Uterus (tissue), 4 donors: Measurements from ENCODE around the gene PRKG1. TPM values are rescaled to one million over a fixed set of nuclear protein-coding genes. Genes with fewer than 3 reads are reported as not detected.

Experiments
- DNase-seq, 2 donors: peaks; one replicate each; pipeline ENCODE4 v3.0.0-alpha.2; 2019 to 2020
- H3K27ac ChIP-seq, 2 donors: fragments of 200-600 bp; sonication (generic); 1 replicate in 1 of 2; 2 replicates in 1 of 2; pipeline ENCODE4 v1.5.1; 2016 to 2018
- H3K27me3 ChIP-seq, 2 donors: fragments of 200-600 bp; sonication (generic); one replicate each; pipeline ENCODE4 v1.5.1; 2018 to 2019; ENCODE audit warnings: control low read depth in 1 of 2
- H3K36me3 ChIP-seq, 2 donors: fragments of 200-600 bp; sonication (generic); one replicate each; pipeline ENCODE4 v1.5.1; 2019; ENCODE audit warnings: control low read depth in 1 of 2
- H3K4me1 ChIP-seq, 2 donors: fragments of 200-600 bp; sonication (generic); one replicate each; pipeline ENCODE4 v1.5.1; 2018 to 2019; ENCODE audit warnings: control low read depth in 1 of 2
- H3K4me3 ChIP-seq, 2 donors: fragments of 200-600 bp; sonication (generic); 1 replicate in 1 of 2; 2 replicates in 1 of 2; pipeline ENCODE4 v1.5.1; 2018 to 2019; ENCODE audit warnings: mild to moderate bottlenecking in 1 of 2
- H3K9me3 ChIP-seq, 2 donors: fragments of 200-600 bp; sonication (generic); one replicate each; pipeline ENCODE4 v1.5.1; 2019; ENCODE audit warnings: control low read depth in 1 of 2
- CTCF ChIP-seq, 4 experiments: fragments of 200-600 bp in 2 of 4; fragments of 450-650 bp in 2 of 4; sonication (generic) in 2 of 4; IDR thresholded peaks; one replicate each; pipeline ENCODE4 v1.5.1; 2016 to 2019; ENCODE audit warnings: antibody characterized with exemption in 4 of 4, mild to moderate bottlenecking in 2 of 4, moderate library complexity in 1 of 4
- POLR2A ChIP-seq, 2 donors: fragments of 450-650 bp; IDR thresholded peaks; one replicate each; pipeline ENCODE4 v1.6.1; 2016; ENCODE audit warnings: antibody characterized with exemption in 2 of 2, mild to moderate bottlenecking in 1 of 2, moderate library complexity in 1 of 2
- intact Hi-C: fragments of 100-400 bp; cut with DNase I; formaldehyde crosslinking; loops from one replicate; pipeline ENCODE4 v1.15.1; 2023; ENCODE audit warnings: low total_unique reads
- total RNA-seq, 4 donors: library from RNA; depleted of rRNA in 3 of 4; stranded (reverse); fragments of >200 nt in 3 of 4; gene quantifications; one replicate each; pipeline versions ENCODE4 v1.1.0 to v1.2.4, GENCODE V29; 2014 to 2023
- donor health status: DM: yes; HTN: yes; CAD: no.

Gene PRKG1
- total RNA-seq, 4 donors from 2014 or later: 32.4 to 136 (median 69.6) TPM

- peak overlapping the region; percentile 67 to 71 for H3K27ac ChIP-seq
Measured at GRCh38 chr10:51894771-51895578, 820.7 kb downstream of the PRKG1 start.

DNA sequence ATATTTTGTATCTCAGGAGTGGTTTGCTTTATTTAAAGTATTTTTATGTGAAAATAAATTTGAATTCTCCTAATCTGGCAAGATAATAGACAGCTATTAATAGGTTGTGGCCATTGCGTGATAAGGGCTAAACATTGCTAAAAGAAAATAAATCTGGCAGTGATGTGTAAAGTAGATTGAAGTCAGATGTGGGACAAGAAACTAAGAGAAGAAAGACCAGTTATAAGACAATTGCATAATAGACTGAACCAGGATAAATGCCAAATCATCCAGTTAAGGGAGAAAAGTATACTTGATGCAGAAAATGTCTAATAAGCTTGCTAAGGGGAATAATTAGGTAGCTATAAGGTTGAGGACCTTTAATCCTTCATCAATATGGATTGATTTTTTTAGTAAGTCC, 822.6 kb downstream of the PRKG1 start:
- peaks cover 0 to 7% of the 10 kb centered on the region in 2 donors for H3K4me1 ChIP-seq

More at GRCh38 chr10:51894771-51895578, 820.7 kb downstream of the PRKG1 start:
- TF ChIP-seq POLR2A (IDR thresholded peaks at IDR 0.05) (no peak), CTCF (IDR thresholded peaks at IDR 0.05) (no peak)
- Histone ChIP-seq H3K9me3 (no peaks in the 10 kb centered on the region), H3K27me3 (no peaks in the 10 kb centered on the region), H3K4me1 (peaks cover 0 to 7% of the 10 kb centered on the region in 2 donors), H3K36me3 (no peaks in the 10 kb centered on the region), H3K4me3 (no peak overlapping the region)
- intact Hi-C loops: no loop called here
- peak; percentile 58 to 81 for DNase-seq

DNA sequence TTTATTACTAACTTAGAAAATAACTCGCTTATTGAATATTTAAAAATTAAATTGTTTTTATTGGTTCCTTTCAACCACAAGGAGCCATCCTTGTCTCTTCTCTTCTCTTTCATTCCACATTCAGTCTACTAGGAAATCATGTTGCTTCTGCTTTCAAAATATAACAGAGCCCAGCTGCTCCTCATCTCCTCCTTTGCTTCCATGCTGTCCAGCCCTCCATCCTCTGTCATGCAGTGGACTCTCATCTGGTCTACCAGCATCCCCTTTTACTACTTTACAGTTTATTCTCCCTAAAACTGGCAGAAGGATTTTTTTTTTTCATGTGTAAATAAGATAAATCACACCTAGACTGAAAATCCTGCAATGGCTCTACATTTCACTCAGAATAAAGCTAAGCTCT, 823.3 kb downstream of the PRKG1 start:
- no peaks in the 10 kb centered on the region for H3K36me3 ChIP-seq
- no peak for TF ChIP-seq CTCF (IDR thresholded peaks at IDR 0.05)
- no peaks in the 10 kb centered on the region for H3K27me3 ChIP-seq
- DNase-seq: no peak
- no peaks in the 10 kb centered on the region for H3K9me3 ChIP-seq
- peaks cover 0 to 7% of the 10 kb centered on the region in 2 donors for H3K4me1 ChIP-seq
- intact Hi-C loops: no loop called here
- peak overlapping the region in 1 of 2 donors; percentile 40 for H3K27ac ChIP-seq
- no peak overlapping the region for H3K4me3 ChIP-seq

More for the DNA sequence above, 822.6 kb downstream of the PRKG1 start:
- Histone ChIP-seq H3K36me3 (no peaks in the 10 kb centered on the region), H3K4me3 (no peak overlapping the region), H3K9me3 (no peaks in the 10 kb centered on the region), H3K27me3 (no peaks in the 10 kb centered on the region), H3K27ac (peak overlapping the region; percentile 67 to 71)
- intact Hi-C loops: no loop called here
- DNase-seq: no peak
- TF ChIP-seq CTCF (IDR thresholded peaks at IDR 0.05): no peak
- no peak for TF ChIP-seq POLR2A (IDR thresholded peaks at IDR 0.05)

- Histone ChIP-seq H3K4me3 (no peak overlapping the region), H3K27me3 (no peaks in the 10 kb centered on the region), H3K4me1 (peaks cover 0 to 7% of the 10 kb centered on the region in 2 donors), H3K27ac (no peak overlapping the region), H3K36me3 (no peaks in the 10 kb centered on the region), H3K9me3 (no peaks in the 10 kb centered on the region)
- intact Hi-C loops: no loop called here
- TF ChIP-seq POLR2A (IDR thresholded peaks at IDR 0.05): no peak
- TF ChIP-seq CTCF (IDR thresholded peaks at IDR 0.05): no peak
- DNase-seq: no peak
Measured at GRCh38 chr10:51900180-51900579, 825.9 kb downstream of the PRKG1 start.

- Histone ChIP-seq H3K4me1 (no peaks in the 10 kb centered on the region), H3K27ac (no peak overlapping the region), H3K9me3 (no peaks in the 10 kb centered on the region), H3K36me3 (no peaks in the 10 kb centered on the region), H3K4me3 (no peak overlapping the region), H3K27me3 (no peaks in the 10 kb centered on the region)
- no peak for DNase-seq
- intact Hi-C loops: no loop called here
- TF ChIP-seq CTCF (IDR thresholded peaks at IDR 0.05) (no peak), POLR2A (IDR thresholded peaks at IDR 0.05) (no peak)
Measured at GRCh38 chr10:51903675-51904074, 829.4 kb downstream of the PRKG1 start.
